HCT116 (cell line): ENCODE data around the gene IL18RAP. TPM values are rescaled to one million over a fixed set of nuclear protein-coding genes. Genes with fewer than 3 reads are reported as not detected.

ENCODE experiments used
- ATAC-seq: fragments of 200-7000 bp; cut with Tn5 transposase; 2 replicates; pipeline ENCODE4 v1.9.1; 2020; ENCODE audit warnings: mild to moderate bottlenecking, moderate library complexity
- BruUV-seq: library from RNA; stranded (reverse); fragments of 400-500 nt; replicated peaks from 2 replicates; lab custom pipeline; 2021; lab: Mats Ljungman, UMichigan
- CTCF ChIA-PET: fragments of 300-600 bp; sonication (Branson Sonifier 250); formaldehyde crosslinking; loops from one replicate; lab custom pipeline; 2021; ENCODE audit warnings: antibody characterized with exemption; lab: Charles Lee
- POLR2A ChIA-PET: fragments of 300-600, 350-600 bp; sonication (Branson Sonifier 250); formaldehyde crosslinking; loops from one replicate; lab custom pipeline; 2021; ENCODE audit warnings: antibody characterized with exemption; lab: Charles Lee
- RAD21 ChIA-PET, 2 experiments: fragments of 300-600 bp; sonication (Branson Sonifier 250); formaldehyde crosslinking; loops; one replicate each; lab custom pipeline; 2023; ENCODE audit warnings: low total read pairs in 2 of 2; ENCODE audit not compliant: uncharacterized antibody in 2 of 2, unreplicated experiment in 2 of 2, low non-redundant PET in 1 of 2; lab: Charles Lee
- DNase-seq: peaks from one replicate; pipeline ENCODE4 v3.0.0-alpha.2; 2010; ENCODE audit warnings: low read depth, low spot score
- H2AFZ ChIP-seq: fragments of 200-600 bp; shearing (Covaris generic), sonication (generic); 2 replicates; pipeline ENCODE4 v1.6.1; 2017; ENCODE audit warnings: low read depth, mixed run types, mixed read lengths, antibody characterized with exemption, low read length; ENCODE audit not compliant: poor library complexity, severe bottlenecking
- H3K27ac ChIP-seq: 2 replicates; pipeline ENCODE4 v1.5.1; 2012; ENCODE audit warnings: low read depth, low read length
- H3K27me3 ChIP-seq: fragments of 200-600 bp; sonication (generic); 2 replicates; pipeline ENCODE4 v1.6.1; 2016; ENCODE audit warnings: mixed run types, low read length, mixed read lengths; ENCODE audit not compliant: insufficient read depth
- H3K36me3 ChIP-seq, 2 experiments: fragments of 200-500 bp in 1 of 2; fragments of 200-600 bp in 1 of 2; sonication (Bioruptor generic) in 1 of 2; sonication (generic) in 1 of 2; 2 replicates each; pipeline versions ENCODE4 v1.5.1 to v1.6.1; 2014 to 2016; ENCODE audit warnings: low read length in 2 of 2, inconsistent platforms in 1 of 2, mixed read lengths in 1 of 2, mixed run types in 1 of 2; ENCODE audit not compliant: insufficient read depth in 2 of 2, control insufficient read depth in 1 of 2
- H3K4me1 ChIP-seq, 2 experiments: fragments of 200-600 bp in 1 of 2; sonication (generic) in 1 of 2; 2 replicates each; pipeline versions ENCODE4 v1.5.1 to v1.6.1; 2012 to 2017; ENCODE audit warnings: low read length in 2 of 2, inconsistent platforms in 1 of 2, mild to moderate bottlenecking in 1 of 2, mixed read lengths in 1 of 2, mixed run types in 1 of 2, moderate library complexity in 1 of 2; ENCODE audit not compliant: insufficient read depth in 2 of 2, control insufficient read depth in 1 of 2
- H3K4me2 ChIP-seq: fragments of 200-600 bp; sonication (generic); 2 replicates; pipeline ENCODE4 v1.6.1; 2017; ENCODE audit warnings: mixed run types, low read length, mixed read lengths
- H3K4me3 ChIP-seq, 2 experiments: fragments of 200-600 bp in 1 of 2; sonication (generic) in 1 of 2; replicated peaks in 1 of 2; 2 replicates each; pipeline ENCODE4 v1.5.1; 2011 to 2016; ENCODE audit warnings: low read length in 2 of 2, control low read depth in 1 of 2, low read depth in 1 of 2, mild to moderate bottlenecking in 1 of 2, mixed read lengths in 1 of 2, mixed run types in 1 of 2
- H3K79me2 ChIP-seq: fragments of 200-600 bp; sonication (generic); 2 replicates; pipeline ENCODE4 v1.6.1; 2017; ENCODE audit warnings: mild to moderate bottlenecking, mixed run types, low read length, moderate library complexity, mixed read lengths; ENCODE audit not compliant: insufficient read depth
- H3K9ac ChIP-seq: fragments of 200-600 bp; sonication (generic); 2 replicates; pipeline ENCODE4 v1.6.1; 2016; ENCODE audit warnings: low read length, mixed read lengths
- H3K9me2 ChIP-seq: fragments of 200-600 bp; sonication (generic), shearing (Covaris generic); 2 replicates; pipeline ENCODE4 v1.6.1; 2017; ENCODE audit warnings: mixed run types, mild to moderate bottlenecking, moderate library complexity; ENCODE audit not compliant: insufficient read depth
- H3K9me3 ChIP-seq, 2 experiments: fragments of 200-500 bp in 1 of 2; fragments of 200-600 bp in 1 of 2; sonication (Bioruptor generic) in 1 of 2; sonication (generic) in 1 of 2; 2 replicates each; pipeline ENCODE4 v1.6.1; 2014 to 2017; ENCODE audit warnings: low read length in 2 of 2, mixed read lengths in 2 of 2, inconsistent platforms in 1 of 2, low read depth in 1 of 2, mild to moderate bottlenecking in 1 of 2, mixed run types in 1 of 2, moderate library complexity in 1 of 2; ENCODE audit not compliant: control insufficient read depth in 1 of 2, insufficient read depth in 1 of 2
- H4K20me1 ChIP-seq: fragments of 200-600 bp; sonication (generic), shearing (Covaris generic); 2 replicates; pipeline ENCODE4 v1.6.1; 2017; ENCODE audit warnings: mixed run types, mild to moderate bottlenecking, moderate library complexity; ENCODE audit not compliant: insufficient read depth
- ATF3 ChIP-seq: IDR thresholded peaks from 2 replicates; pipeline ENCODE4 v1.6.1; 2012
- CBX3 ChIP-seq: IDR thresholded peaks from 2 replicates; pipeline ENCODE4 v1.6.1; 2012; ENCODE audit warnings: low read depth
- EZH2phosphoT487 ChIP-seq: fragments of 200-600 bp; IDR thresholded peaks from 2 replicates; pipeline ENCODE4 v1.6.1; 2018; ENCODE audit warnings: antibody characterized with exemption, borderline replicate concordance
- POLR2A ChIP-seq: IDR thresholded peaks from 2 replicates; pipeline ENCODE4 v1.7.0; 2011; ENCODE audit warnings: borderline replicate concordance; ENCODE audit not compliant: insufficient read depth, insufficient read length; ENCODE audit errors: extremely low read depth
- RAD21 ChIP-seq: IDR thresholded peaks from 2 replicates; pipeline ENCODE4 v1.6.1; 2012; ENCODE audit warnings: low read depth, mild to moderate bottlenecking
- REST ChIP-seq: IDR thresholded peaks from 2 replicates; pipeline ENCODE4 v1.6.1; 2012; ENCODE audit warnings: low read depth
- SP1 ChIP-seq: IDR thresholded peaks from 2 replicates; pipeline ENCODE4 v1.6.1; 2012; ENCODE audit warnings: low read depth
- SRF ChIP-seq: IDR thresholded peaks from 2 replicates; pipeline ENCODE4 v1.6.1; 2012; ENCODE audit warnings: low read depth
- TCF7L2 ChIP-seq: IDR thresholded peaks from 2 replicates; pipeline ENCODE4 v1.7.0; 2011; ENCODE audit warnings: borderline replicate concordance, inconsistent platforms; ENCODE audit not compliant: insufficient read depth, insufficient read length; ENCODE audit errors: extremely low read depth
- YY1 ChIP-seq: IDR thresholded peaks from 2 replicates; pipeline ENCODE4 v1.6.1; 2011; ENCODE audit warnings: low read length, low read depth, moderate library complexity, mild to moderate bottlenecking; ENCODE audit not compliant: insufficient replicate concordance; ENCODE audit errors: extremely low read depth
- ZFX ChIP-seq: fragments of 450-650 bp; IDR thresholded peaks from 2 replicates; pipeline ENCODE4 v1.6.1; 2017
- ZNF274 ChIP-seq: fragments of 200-500 bp; sonication (Bioruptor generic); IDR thresholded peaks from 2 replicates; pipeline ENCODE4 v1.6.1; 2014; ENCODE audit warnings: mild to moderate bottlenecking, low read depth, low read length, inconsistent platforms
- intact Hi-C: fragments of 100-400 bp; cut with micrococcal nuclease; formaldehyde crosslinking; loops from 2 replicates; pipeline ENCODE4 v1.10.0; 2022
- total RNA-seq: library from RNA; stranded (reverse); gene quantifications from one replicate; pipeline ENCODE4 v1.2.1, GENCODE V29; 2021; ENCODE audit not compliant: unreplicated experiment
- TF ChIP-seq, protein P1 (sequence below), 3 experiments: fragments of 200-600 bp in 1 of 3; sonication (generic) in 1 of 3; IDR thresholded peaks in 2 of 3; conservative IDR thresholded peaks in 1 of 3; 2 replicates each; pipeline ENCODE4 v1.5.1; 2012 to 2017; ENCODE audit warnings: low read depth in 2 of 3, low read length in 2 of 3, antibody characterized with exemption in 1 of 3, borderline replicate concordance in 1 of 3, control low read depth in 1 of 3, mild to moderate bottlenecking in 1 of 3, mixed read lengths in 1 of 3, mixed run types in 1 of 3, moderate library complexity in 1 of 3; ENCODE audit not compliant: insufficient read depth in 1 of 3

The IL18RAP gene
- total RNA-seq, 1 experiment from 2014 or later: not detected

DNA sequence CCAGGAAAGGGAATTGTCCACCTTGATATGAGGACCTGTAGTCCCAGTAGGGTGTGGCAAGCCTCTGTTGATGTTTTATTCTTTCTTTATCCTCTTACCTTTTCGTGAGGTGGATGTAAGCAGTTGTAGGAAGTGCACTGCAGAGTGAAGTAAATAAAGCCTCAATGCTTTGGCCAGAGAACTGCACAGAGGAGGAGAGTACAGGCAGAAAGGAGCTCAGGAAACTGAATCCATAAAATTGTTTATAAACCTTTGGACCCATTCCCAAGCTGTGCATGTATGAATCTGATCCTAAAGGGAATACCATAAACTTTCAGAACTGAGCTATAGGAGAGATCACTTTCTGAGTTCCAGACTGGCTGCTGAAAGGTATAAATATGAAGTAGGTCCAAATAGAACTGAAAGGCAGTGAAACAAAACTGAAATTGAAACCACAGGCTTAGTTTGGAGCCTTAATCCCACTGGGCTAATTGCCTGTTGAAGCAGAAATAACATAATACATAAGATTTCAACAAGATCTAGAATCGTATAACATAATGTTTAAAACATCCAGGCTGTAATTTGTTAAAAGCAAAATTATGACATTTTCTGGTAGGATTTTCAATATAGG lies 32.2 kb downstream of the IL18RAP start (continued):
- TF ChIP-seq REST: no peak

DNA sequence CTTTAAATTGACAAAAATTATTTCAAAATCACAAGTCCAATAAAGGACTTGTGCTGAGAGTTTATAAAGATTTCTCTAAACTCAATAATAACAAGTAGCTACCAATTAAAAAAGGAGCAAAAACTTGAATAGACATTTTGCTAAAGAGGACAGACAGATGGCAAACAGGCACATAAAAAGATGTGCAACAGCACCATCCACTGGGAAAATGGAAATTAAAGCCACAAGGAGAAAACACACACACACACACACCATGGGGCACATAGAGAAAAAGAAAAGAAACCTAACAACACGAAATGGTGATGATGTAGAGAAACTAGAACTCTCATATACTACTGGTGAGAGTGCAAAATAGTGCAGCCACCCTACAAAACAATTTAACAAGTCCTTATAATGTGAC lies 37.5 kb downstream of the IL18RAP start:
- ATAC-seq (no peak), DNase-seq (no peak)
- H3K27ac ChIP-seq: no peak overlapping the region
- CTCF ChIA-PET: interaction anchor here (0.8 to 0.9 kb wide), 3 partner anchors 8 to 244 kb away, joined by 3 read pairs; no protein-coding TSS in a partner anchor
- TF ChIP-seq RAD21 (peak; percentile 26; the same call in 1 of the 2 replicates), ZFX (no peak)
- no peak overlapping the region for H3K4me3 ChIP-seq
- RAD21 ChIA-PET: no interaction called here
- POLR2A ChIA-PET: no interaction called here
- H3K9me3 ChIP-seq: no peaks in the 10 kb centered on the region
- H2AFZ ChIP-seq: no peak overlapping the region
- H3K36me3 ChIP-seq: no peaks in the 10 kb centered on the region
- H4K20me1 ChIP-seq: no peaks in the 10 kb centered on the region
- H3K27me3 ChIP-seq: no peaks in the 10 kb centered on the region
- H3K4me2 ChIP-seq: no peak overlapping the region
- H3K9ac ChIP-seq: no peak overlapping the region
- BruUV-seq: no TSS peak
- H3K79me2 ChIP-seq: no peaks in the 10 kb centered on the region
- intact Hi-C loops: no loop called here
- H3K9me2 ChIP-seq: no peaks in the 10 kb centered on the region
- H3K4me1 ChIP-seq: no peaks in the 10 kb centered on the region

DNA sequence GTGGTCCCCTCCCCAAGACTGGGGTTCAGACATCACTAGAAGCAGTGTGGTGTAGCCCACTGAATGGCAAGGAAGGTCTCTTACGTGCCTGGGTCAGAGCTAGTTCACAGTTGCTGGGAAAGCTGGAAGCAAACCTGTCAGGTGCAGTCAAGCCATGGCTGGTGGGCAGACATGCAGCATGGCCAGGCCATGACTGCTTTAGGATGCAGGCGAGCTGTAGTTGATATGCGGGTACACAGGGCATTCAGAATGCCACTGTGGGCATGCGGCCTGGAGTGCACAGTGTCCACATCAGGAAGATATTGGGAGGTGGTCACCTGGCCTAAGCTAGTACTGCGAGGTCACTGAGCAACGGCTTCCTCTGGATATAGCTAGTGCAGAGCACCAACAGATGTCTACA lies 38.2 kb downstream of the IL18RAP start:
- intact Hi-C loops: no loop called here
- no TSS peak for BruUV-seq
- ChIA-PET CTCF (interaction anchor here (1.3 kb wide), 1 partner anchor 11 kb away, joined by 8 read pairs; the partner anchor contains the start of gene SLC9A4), POLR2A (no interaction called here), RAD21 (no interaction called here)
- ATAC-seq: no peak
- H4K20me1 ChIP-seq: no peaks in the 10 kb centered on the region
- no peaks in the 10 kb centered on the region for H3K36me3 ChIP-seq
- no peaks in the 10 kb centered on the region for H3K79me2 ChIP-seq
- no peak overlapping the region for H3K4me3 ChIP-seq
- H3K9me2 ChIP-seq: no peaks in the 10 kb centered on the region
- H2AFZ ChIP-seq: no peak overlapping the region
- no peak overlapping the region for H3K4me2 ChIP-seq
- no peak overlapping the region for H3K27ac ChIP-seq
- no peaks in the 10 kb centered on the region for H3K9me3 ChIP-seq
- H3K4me1 ChIP-seq: no peaks in the 10 kb centered on the region
- no peak for DNase-seq
- no peak overlapping the region for H3K9ac ChIP-seq
- no peaks in the 10 kb centered on the region for H3K27me3 ChIP-seq
- TF ChIP-seq POLR2A (no peak), CBX3 (no peak), TCF7L2 (no peak), ATF3 (no peak), ZNF274 (no peak), YY1 (no peak), SP1 (no peak), ZFX (no peak), RAD21 (no peak), EZH2phosphoT487 (no peak), SRF (no peak)
- TF ChIP-seq, protein P1, sequence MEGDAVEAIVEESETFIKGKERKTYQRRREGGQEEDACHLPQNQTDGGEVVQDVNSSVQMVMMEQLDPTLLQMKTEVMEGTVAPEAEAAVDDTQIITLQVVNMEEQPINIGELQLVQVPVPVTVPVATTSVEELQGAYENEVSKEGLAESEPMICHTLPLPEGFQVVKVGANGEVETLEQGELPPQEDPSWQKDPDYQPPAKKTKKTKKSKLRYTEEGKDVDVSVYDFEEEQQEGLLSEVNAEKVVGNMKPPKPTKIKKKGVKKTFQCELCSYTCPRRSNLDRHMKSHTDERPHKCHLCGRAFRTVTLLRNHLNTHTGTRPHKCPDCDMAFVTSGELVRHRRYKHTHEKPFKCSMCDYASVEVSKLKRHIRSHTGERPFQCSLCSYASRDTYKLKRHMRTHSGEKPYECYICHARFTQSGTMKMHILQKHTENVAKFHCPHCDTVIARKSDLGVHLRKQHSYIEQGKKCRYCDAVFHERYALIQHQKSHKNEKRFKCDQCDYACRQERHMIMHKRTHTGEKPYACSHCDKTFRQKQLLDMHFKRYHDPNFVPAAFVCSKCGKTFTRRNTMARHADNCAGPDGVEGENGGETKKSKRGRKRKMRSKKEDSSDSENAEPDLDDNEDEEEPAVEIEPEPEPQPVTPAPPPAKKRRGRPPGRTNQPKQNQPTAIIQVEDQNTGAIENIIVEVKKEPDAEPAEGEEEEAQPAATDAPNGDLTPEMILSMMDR (IDR thresholded peaks at IDR 0.05 in 2 of 3, conservative IDR thresholded peaks at IDR 0.05 in 1 of 3; ENCODE audit: borderline replicate concordance in 1 of 3, insufficient read depth in 1 of 3, low read depth in 2 of 3, low read length in 2 of 3): no peak
